ENCODE measurements around the gene UBASH3A.
"Not testable (repeated sequence)": the region's sequence is repeated elsewhere in the genome, so short reads cannot be mapped to it uniquely, and the experiment has no call there.

Gene UBASH3A

DNA sequence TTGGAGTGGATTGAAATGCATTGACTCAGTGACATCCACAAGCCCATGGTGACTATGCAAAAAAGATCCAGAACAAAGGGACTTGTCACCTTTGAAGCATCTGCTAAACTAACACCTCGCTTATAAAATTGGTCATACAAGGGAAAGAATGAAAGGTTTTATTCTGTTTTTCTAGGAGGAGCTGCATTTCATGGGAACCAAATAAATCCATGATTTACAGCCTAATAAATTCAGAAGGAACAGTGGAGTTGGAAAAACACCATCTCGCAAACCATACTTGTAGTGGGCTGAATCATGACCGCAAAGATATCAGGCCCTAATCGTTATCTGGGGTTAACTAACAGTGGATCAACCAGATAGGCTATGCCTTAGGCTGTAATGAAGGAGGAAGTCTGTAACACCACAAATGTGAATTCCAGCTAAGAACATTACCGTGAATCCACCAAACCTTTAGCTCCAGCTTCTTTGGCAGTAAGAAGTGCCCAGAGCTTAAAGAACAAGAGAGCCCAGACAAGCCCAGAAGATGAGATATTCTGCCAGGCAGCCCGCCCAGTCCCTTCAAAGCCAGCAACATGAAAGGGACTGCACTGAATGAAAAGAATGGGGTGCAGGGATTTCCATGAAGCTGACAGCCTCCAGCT is 64.9 kb downstream of the UBASH3A start:
- DNase-seq (ENCODE audit: low read depth) = no peak

DNA sequence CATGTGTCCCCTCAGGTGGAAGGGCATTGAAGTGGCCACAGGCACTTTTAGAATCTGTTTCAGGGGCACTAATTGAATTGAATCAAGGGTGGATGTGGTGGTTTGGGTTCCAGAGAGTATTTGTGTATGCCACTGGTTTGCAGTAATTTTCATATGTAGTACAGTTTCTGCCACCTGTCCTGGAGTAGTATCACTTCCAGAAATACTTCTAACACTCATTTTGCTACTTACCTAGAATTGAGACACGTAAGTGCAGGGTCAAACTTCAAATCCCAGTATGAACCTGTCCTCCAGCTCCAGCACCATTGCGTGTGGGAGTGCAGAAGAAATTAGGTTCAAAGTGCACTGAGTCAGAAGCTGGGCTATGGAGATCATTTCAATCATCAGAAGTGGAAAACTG is 65.6 kb downstream of the UBASH3A start:
- no peak for DNase-seq (ENCODE audit: low read depth)

- DNase-seq (ENCODE audit: low read depth) = not testable (repeated sequence)
These were observed 66.0 kb downstream of the UBASH3A start for GRCh38 chr21:42469726-42470125.

GRCh38 chr21:42471206-42471605 is 67.5 kb downstream of the UBASH3A start:
- DNase-seq (ENCODE audit: low read depth) = no peak

- no peak for DNase-seq (ENCODE audit: low read depth)
These were observed 68.1 kb downstream of the UBASH3A start for GRCh38 chr21:42471716-42472330.

DNA sequence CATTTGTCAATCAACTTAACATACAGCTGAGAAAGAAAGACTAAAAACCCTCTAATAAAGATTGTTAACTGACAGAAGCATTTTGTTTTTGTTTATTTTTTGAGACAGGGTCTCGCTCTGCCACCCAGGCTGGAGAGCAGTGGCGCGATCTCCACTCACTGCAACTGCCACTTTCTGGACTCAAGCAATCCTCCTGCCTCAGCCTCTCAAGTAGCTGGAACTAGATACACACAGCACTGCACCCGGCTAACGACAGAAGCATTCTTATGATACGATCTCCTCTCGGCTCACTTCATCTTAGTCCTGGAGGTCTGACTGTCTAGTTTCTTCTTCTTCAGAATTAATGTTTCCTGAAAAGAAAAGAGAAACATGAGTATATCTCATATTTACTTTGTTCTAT is 68.8 kb downstream of the UBASH3A start:
- DNase-seq (ENCODE audit: low read depth) = no peak

- DNase-seq (ENCODE audit: low read depth) = no peak
These were observed 69.9 kb downstream of the UBASH3A start for GRCh38 chr21:42473498-42474042.

- no peak for DNase-seq (ENCODE audit: low read depth)
These were observed 70.5 kb downstream of the UBASH3A start for GRCh38 chr21:42474043-42474831.

- DNase-seq (ENCODE audit: low read depth) = no peak
These were observed 71.3 kb downstream of the UBASH3A start for GRCh38 chr21:42475036-42475435.

GRCh38 chr21:42475526-42476387 is 72.1 kb downstream of the UBASH3A start:
- DNase-seq (ENCODE audit: low read depth) = no peak

- no peak for DNase-seq (ENCODE audit: low read depth)
These were observed 73.0 kb downstream of the UBASH3A start for GRCh38 chr21:42476388-42477331.

- DNase-seq (ENCODE audit: low read depth) = no peak
These were observed 74.8 kb downstream of the UBASH3A start for GRCh38 chr21:42478504-42478903.

- no peak for DNase-seq (ENCODE audit: low read depth)
These were observed 75.9 kb downstream of the UBASH3A start for GRCh38 chr21:42479582-42479981.

DNA sequence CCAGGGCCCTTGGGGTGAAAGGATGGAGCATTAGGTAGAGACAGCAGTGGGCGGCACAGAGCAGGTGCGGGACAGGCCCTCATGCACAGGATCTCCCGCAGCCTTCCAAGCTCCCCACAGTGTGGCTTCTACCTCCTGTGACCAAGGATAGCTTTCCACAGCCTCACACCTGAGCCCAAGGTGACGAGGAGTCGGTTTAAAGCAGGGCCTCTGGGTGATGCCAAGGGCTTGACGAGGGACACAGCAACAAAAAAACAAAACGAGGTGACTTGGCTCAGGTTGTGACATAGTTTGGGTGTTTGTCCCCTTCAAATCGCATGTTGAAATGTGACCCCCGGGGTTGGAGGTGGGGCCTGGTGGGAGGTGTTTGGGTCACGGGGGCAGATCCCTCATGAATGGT is 77.0 kb downstream of the UBASH3A start:
- no peak for DNase-seq (ENCODE audit: low read depth)

- DNase-seq (ENCODE audit: low read depth) = no peak
These were observed 77.5 kb downstream of the UBASH3A start for GRCh38 chr21:42481169-42481568.

GRCh38 chr21:42484966-42485365 is 81.3 kb downstream of the UBASH3A start:
- no peak for DNase-seq (ENCODE audit: low read depth)

DNA sequence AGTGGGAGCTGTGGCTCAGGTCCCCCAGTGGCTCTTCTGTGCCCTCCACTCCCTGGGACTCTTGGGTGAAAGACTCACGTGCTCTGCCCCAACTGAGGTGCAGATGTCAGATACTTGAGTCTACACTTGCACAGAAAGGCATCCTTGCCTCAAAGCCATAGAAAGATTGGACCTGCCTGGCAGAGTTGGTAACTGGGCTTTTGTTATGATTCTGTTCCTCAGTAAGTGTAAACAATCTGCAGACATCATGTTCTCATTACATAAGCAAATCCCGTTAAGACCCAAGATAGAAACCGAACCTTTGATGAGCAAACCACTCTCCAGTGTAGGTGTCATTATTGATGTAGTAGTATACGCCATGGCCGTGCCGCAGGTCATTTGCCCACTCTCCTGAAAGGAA is 82.4 kb downstream of the UBASH3A start:
- DNase-seq (ENCODE audit: low read depth) = no peak

DNA sequence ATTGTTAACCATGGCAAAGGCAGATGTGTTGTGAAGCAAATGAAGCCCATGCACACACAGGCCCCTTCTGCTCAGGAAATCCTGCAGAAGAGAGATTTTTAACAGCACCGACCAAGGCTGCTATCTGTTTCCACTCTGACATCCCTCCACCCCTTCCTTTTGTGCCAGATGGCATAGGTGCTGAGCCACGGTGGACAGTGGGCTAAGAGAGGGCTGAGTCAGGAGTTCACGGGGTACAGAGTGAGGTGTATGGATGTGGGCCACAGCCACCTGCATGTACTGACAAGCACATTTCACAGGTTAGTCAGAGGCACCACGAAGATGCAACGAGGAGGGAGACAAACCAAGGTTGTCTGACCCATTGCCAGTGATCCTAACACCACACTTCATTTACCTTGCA is 82.8 kb downstream of the UBASH3A start:
- DNase-seq (ENCODE audit: low read depth) = no peak

- no peak for DNase-seq (ENCODE audit: low read depth)
These were observed 85.4 kb downstream of the UBASH3A start for GRCh38 chr21:42489006-42489563.

GRCh38 chr21:42489991-42490390 is 86.3 kb downstream of the UBASH3A start:
- DNase-seq (ENCODE audit: low read depth) = no peak

Data from T follicular helper cell (primary cell).